H4 (cell line): ENCODE measurements around the gene EVX1. TPM values are rescaled to one million over a fixed set of nuclear protein-coding genes. Genes with fewer than 3 reads are reported as not detected.
A peak's percentile ranks its signal among the peaks of the same experiment; 100 is the strongest.

Source experiments
- DNase-seq: peaks from one replicate; pipeline ENCODE4 v3.0.0-alpha.2; 2015; ENCODE audit warnings: low spot score
- total RNA-seq: library from RNA; depleted of rRNA; stranded (reverse); fragments of >200 nt; shearing (Covaris generic); gene quantifications from 2 replicates; pipeline ENCODE4 v1.2.3, GENCODE V29; 2014; rRNA removed

The EVX1 gene
- total RNA-seq: not detected in 2 replicates

DNA sequence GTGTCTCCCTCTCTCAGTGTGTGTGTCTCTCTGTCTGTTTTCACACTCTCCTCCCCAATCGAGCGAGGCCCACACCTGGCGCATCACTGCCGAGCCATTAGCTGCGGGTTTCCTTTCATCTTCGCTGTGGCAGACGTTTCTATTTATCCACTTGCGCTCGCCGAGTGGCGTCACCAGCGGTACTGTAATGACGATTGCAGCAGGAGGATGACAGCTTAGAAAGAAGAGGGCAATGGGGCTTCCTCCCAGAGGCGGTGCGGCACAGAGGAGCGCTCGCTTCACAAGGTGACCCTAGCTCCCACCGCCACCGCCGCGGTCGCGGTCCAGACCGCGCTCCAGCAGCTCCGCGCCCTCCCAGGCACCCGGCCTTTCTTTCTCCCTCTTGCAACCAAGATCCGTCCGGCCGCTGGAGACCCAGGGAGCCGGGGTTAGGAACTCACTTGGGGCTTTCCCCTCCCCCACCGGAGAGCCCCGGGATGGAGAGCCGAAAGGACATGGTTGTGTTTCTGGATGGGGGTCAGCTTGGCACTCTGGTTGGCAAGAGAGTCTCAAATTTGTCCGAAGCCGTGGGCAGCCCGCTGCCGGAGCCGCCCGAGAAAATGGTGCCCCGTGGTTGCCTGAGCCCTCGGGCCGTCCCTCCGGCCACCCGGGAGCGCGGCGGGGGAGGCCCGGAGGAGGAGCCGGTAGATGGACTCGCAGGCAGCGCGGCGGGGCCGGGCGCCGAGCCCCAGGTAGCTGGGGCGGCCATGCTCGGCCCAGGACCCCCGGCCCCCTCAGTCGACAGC is at the start of gene EVX1:
Gene EVX1, plus strand, starts transcription at position 248 of the 785 bp plus-strand sequence. Its CDS starts 229 bp downstream, at position 477.
- no peak for DNase-seq

DNA sequence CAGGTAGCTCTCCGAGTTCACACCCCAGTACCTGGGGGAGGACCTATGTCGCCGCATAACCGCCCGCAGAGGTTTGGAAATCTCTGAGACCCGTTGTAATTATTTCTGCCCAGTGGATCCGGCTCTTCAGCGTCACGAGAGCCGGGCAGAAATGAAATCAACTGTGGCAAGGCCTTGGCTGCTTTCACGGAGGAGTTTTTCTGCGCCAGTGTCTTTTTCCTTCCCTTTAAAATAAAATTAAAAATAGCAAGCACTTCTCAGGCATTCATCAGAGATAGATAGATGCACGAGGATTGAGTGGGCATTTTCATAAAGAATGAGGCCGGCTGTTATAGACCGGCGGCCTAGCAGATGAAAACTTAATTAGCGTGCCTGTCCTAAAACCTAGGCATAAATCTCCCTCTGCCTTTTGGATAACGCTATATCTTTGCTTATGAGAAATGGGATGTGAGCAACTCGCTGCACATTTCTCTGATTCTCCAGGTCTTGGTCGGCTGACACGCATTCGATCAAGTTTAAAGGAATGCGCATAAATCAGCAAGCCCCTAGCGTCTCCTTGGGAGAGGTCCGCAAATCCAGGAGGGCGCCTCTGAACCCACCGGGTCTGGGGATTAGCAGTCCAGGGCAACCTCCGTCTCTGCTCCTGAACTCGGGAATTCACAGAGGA is 49.1 kb upstream of the EVX1 start:
- no peak for DNase-seq

DNA sequence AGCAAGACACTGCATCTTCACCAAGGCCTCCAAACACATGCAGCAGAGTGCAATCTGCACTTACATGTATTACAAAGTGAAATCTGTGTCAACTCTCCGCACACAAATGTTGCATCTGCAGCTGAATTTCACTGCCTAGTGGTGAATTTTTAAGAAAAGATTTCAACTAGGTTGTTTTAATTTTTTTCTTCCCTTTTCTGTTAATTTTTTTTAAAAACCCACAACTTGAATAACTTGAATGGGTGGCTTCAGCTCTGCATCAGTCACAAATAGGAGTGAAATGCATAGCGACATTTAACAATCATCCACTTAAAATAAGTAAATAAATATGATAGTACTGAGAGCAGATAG is 48.6 kb upstream of the EVX1 start:
- no peak for DNase-seq

DNA sequence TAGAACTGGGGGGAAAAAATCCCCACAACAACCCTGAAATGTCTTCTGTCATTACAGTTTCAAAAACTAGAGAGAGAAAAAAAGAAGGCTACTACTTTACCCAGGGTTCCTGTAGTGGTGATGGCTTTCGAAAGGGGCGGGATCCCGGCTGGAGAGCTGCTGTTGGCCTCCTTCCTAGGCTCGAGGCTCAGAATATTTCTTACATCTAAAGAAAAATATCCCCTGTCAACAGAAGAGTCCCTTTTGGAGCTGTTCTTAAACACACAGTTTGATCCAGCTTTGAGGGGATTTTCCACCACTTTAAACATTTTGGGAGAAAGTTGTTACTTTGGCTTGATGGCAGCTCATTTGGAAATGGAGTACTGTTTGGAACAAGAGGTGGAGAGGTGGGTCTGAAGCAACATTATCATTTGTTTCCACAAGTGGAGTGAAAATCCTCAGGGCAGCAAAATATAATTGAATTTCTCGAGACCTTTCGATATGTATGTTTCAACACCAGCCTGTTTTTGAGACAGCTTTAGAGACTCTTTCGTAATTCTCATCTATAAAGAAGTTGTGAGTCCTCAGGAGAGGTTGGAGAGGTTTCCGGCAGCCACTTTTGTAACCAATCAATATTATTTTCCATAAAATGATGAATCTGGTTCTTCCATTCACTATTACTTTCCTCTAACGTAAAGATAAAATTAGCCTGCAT is 47.8 kb upstream of the EVX1 start:
- DNase-seq: no peak

DNA sequence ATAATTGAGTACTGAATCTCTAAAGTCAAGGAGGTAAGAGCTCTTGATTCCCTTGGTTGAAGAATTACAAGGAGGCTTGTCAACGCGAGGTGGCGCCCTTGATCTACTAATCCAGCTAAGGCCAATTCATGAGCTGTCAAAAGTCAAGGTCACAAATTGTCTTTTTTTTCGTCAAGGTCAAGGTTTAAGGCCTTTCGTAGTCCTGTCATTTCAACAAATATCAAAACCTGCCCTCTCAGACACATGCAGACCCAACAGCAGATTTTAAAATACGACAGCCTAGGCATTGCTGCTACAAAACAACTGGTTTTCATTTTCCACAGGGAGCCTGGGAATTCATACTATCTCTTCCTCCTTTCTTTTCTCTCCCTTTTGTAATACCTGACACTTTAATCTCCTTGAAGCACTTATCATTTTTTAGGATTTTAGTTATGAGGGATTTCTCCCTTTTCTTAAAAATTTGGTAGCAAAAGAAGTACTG is 46.3 kb upstream of the EVX1 start:
- peak; percentile 84 for DNase-seq

DNA sequence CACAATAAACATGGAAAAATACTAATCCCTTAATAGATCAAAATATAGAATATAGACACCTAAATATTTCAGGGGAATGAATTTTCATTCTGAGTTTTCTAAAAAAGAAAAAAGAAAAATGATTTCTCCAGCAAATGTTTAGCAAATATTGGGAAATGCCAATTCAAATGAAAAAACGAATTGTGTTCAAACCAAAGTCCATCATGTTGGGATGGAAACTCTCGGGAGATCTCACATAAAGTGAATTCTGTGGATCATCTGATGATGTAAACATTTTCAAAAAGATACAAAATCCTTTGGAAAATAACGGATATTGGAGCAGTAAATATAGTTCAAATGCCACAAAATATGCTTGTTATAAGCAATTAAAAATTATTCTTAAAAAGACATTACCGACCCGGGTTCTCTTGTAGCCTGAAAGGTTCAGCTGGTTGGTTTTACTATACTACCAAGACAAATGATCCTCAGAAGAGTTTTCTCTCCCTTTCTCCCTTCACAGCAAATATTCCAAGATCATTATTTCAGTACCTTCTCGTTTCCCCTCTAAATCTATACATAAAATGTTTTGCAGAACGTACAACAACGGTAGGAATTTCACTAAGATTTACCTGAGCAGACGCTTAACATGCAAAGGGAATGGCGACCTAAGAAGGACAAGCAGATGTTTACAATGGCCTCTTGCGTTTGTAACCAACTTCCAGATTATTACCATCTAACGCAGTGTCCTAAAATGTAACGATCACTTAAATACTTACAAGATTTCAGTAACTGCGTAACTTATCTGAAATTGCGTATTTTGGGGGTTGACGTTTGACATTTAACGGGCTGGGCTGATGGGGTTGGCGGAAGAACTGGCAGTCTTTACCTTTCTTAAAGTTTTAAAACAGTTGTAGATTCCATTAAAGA is 45.2 kb upstream of the EVX1 start:
- no peak for DNase-seq

DNA sequence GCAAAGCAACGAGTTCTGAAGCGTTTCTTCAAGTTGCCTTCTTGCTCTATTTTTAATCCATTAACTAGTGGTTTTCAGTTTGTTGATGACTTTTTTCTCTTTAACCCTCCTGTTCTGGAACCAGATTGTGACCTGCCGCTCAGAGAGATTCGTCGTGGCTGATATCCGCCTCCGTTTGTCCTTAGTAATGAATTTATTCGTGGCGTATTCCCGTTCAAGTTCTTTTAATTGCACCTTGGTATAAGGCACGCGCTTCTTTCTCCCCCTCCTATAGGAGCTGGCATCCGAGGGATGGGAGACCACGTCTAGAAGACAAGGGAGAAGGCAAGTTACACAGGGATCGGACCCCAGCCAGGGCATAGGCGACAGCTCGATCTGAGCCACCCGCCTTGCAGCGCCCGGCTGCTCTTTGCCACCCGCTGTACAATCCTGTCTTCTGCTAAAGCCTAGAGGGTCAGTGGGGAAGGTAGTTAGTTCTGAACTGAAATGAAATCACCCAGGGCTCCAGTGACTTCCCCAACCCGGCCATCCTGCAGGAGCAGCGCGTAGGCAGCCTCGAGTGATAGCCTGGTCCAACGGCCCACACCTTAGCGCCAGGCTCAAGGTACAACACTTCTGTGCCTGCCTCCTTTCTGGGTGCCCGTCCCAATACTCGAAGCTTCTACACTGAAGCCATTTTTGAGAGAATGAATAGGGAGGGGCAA is 44.3 kb upstream of the EVX1 start:
- no peak for DNase-seq

DNA sequence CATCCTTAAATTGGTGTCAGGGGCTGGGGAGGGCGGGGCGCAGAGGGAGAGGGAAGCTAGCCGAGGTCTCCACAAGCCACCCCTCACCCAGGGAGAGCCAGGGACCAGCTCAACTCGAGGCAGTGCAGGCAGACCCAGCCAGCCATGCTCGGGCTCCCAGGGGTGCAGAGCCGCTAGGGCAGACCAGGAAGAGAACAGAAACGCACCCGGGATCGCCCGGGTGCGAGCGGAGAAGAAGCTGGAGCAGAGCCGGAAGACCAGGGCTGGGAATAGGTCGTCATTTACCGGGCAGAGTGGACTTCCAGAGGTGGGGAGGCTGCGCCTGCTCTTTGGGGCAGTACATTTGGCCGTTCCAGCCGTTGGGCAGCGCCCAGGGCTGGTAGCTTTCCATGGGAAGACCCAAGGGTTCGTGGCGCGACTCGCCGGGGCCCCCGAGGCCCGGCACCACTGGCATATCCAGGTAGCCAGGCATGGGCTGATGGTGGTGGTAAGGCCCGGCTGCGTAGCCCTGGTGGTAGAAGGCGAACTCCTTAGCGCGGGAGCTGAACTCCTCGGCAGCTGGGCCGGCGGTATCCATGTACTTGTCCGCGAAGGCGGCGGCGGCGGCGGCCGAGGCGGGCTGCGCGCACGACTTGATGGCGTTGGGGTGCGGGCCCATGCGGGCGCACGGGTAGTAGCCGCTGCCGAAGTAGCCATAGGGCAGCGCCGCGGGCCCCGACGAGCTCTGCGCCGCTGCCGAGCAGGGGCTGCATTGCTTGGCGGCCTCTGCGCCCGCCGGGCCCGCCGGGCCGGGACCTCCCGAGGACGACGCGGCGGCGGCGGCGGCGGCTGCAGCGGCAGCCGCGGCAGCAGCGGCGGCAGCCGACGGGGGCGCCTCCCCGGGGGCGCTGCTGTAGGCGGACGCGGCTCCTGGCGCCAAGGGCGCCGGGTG is 43.5 kb upstream of the EVX1 start:
- no peak for DNase-seq

DNA sequence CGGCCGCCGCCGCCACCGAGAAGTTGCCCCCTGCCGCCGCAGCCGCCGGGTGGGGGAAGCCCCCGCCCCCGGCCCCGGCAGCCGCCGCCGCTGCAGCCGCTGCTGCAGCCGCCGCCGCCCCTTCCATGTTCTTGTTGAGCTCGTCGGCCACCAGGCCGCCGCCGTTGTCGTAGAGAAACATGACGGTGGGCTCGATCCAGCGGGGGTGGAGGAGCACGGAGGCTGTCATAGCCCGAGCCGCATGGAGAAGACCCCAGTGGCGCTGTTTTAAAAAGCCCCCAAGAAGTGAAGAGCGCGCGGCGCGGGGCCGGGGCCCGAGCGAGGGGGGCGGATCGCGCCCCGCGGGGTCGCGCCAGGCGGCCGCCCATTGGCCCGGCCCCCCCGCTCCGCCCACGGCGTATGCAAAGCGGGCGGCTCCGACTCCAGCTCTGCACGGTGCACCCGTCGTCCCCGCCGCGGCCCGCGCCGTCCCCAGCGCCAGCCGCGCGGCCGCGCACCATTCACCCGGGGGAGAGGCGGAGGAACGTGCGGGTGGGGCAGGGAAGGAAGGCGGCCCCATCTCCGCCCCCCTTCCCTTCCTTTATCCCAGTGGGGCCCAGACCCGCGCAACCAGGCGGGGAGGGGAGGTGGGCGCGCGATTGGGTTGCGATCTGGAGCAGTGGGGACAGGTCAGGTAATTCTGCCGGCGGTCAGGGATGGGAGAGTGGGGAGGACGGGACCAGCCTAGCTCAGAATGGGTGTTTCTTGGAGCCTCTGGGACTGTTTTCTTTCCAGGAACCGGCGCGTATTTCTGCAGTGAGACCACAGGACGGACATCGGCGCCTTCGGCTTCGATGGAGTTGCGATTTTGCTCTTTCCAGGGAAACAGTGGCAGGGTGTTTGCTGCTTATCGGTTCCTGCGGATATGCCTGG is 42.5 kb upstream of the EVX1 start, which contains the start of gene HOXA13:
Gene HOXA13, minus strand, starts transcription at position 243 of the 912 bp plus-strand sequence. Its CDS starts 14 bp downstream, at position 229.
- peak; percentile 76 for DNase-seq

DNA sequence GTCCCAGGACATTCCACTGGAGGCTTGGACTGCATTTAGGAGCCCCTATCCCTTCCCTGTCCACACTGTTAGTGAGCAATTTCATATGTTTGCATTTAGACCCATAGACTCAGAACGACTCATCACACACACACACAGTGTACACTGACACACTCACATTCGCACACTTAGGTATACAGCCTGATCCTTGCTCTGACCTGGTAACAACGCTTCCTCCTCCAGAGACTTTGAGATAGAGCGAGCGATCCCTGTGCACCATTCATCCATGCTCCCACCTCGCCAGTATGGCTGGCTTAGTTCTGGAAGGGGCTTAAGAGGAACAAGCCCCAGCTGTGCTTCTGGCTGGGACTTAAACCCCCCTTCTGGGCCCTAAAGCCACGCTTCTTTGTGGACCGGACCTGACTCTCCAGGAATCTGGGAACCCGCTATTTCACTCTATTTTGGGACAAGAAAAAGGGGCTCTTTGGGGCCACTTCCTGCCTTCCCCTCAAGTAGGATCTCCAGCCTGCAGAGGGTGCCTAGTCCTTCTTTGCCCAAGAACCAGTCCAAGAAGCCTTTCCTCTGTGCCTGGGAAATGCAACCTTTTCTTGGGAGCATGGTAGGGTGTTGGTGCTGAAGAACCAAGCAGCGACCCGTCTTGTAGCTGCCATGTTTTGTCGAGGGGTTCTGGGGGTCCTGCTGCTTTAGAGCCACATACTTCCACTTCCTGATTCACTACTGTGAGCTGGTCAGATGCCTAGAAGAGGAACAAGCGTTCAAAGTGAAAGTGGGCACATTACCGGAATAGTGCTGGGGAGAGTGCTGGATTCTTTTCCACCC is 41.6 kb upstream of the EVX1 start:
- peak; percentile 44 for DNase-seq

DNA sequence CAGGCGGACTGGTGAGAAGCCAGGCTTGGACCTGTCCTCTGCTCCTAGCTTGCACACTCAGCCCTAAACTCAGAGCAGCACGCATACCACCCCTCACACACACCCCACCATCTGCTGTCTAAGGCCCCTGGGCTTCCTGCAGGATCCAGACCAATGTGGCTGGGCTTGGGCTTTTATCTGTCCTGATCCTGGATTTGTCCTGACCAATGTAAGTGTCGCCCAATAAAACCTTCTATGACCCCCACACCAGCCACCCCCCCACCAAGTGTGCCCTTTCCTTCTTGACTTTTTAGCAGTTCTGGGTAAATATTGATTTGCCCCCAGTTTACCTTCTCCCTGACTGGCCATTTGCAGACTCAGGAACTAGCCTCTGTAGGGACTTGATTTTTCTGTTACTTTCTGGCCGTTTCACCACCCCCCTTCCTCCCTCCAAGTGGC is 41.0 kb upstream of the EVX1 start:
- DNase-seq: no peak

DNA sequence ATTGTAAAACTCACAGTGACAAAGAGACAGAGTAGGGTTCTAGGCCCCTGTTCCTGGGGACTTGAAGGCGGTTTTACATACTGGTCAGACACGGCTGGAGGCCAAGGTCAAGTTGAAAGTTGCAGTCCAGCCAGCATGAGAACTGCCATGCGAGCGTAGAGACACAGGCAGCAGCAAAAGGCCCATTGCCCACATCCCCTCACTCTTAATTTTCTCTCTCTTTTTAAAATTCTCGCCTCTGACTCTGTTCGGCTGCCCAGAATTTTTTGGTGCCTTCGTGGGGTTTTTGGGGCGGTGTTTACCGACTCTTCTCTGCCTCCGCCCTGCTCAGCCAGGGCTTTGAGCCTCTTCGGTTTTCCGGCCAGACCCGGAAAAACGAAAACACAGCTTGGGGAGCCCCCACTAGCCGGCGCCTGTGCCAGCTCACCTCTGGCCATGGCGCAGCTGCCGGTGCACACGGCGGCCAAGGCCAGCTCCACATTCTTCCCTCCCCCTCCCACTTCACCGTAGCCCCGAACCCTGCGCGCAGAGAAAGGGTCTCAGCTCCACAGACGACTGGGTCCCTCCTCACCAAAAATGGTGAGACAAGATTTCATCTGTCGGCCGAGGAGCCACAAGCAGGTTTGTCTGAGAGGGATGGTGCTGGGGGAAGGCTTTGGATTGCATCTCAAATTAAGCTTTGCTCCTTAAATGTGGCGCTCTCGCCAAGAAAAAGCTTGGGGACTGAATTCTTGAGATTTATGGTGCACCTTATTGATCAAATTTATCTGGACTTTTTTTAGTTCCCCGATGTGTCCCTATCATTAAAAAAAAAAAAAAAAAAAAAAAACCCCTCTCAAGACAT is 40.4 kb upstream of the EVX1 start:
- no peak for DNase-seq

DNA sequence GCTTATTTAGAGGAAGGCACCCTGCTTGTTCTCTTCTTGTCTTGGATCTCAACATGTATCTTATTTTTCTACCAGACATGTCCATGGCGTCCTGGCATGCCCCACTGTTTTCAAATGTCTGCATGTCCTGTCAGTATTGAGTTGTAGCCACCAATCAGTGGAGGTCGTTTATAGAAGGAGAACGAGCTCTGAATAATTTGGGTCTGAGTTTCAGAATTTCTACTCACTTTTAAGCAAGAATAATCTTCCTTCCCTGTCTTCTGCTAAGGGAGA is 39.8 kb upstream of the EVX1 start:
- no peak for DNase-seq

DNA sequence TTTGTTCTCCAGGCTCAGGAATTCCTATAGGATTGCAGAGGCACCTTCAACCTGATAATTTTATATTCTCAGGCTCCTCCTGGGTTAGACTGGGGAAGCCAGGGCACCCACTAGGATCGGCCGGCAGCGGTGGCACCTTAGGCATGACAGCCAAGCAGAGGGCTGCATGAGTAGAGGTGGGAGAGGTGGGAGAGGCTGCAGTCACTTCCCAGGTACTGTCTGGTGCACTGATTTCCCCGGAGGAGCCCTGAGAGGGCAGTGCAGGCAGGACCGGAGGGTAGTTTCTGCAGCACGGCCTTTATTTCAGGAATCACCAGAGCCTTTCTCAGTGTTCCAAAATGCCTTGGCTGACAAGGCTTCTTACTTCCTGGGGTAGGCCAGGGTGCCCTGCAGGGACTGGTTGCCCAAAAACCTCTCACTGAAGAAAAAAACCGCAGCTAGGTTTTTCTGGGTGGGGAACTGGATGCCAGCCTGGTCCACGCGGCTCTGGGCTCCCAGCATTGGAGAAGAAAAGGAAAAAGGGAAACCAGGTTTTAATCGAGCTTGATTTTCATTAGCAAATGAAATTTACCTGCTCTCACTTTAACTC is 39.1 kb upstream of the EVX1 start:
- DNase-seq: no peak

DNA sequence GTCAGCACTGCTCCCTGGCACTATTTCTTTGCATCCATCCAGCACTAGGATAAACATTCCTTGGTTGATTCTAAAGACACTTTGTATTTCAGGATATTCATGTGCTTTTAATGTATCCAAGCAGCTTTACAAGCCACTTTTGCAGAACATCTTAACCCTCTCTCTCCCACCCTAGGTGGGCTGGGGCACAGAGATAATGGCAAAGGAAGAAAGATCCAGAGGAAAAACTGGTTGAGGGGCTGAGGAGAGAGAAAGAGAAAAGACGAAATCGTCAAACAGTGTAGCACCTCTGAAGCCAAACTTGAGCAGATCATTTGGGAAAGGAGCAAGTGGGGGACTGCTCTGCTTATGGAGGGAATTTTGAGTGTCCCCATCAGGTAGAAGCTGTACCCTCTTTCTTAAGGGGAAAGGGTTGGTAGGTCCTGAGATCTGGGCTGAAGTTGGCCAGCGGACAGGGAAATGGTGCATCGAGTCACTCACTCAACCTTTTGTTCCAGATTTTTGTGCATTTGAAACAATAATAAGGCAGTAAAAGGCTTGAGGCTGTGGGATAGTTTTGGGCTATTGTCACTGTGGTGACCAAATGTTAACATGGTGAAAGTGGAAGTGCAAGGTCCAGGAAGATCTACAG is 38.5 kb upstream of the EVX1 start:
- DNase-seq: no peak

DNA sequence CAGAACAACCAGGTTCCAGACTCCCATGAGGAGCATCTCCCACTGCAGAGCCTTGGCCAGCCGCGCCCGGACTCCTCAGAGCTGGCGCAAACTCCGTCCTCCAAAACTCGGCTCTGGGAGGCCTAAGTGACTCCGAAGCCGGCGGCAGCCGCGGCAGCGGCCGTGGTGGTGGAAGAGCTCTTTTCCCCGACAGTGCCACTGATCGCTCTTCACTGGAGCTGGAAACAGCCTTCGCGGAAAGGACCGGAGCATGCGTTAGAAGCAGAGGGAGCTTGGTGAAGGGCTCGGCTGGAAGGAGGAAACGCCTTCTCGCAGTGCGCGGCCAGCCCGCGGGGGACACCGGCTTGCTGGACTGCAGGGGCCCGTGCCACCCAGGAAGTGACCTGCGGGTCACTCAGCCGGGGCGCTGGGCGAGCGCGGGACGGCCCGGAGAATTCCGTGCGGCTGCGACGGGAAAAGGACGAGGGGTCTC is 37.7 kb upstream of the EVX1 start:
- no peak for DNase-seq
